ENCODE data around the gene VAV2.

The VAV2 gene

GRCh38 chr9:133980864-133981588 lies 11.1 kb downstream of the VAV2 start:
- DNase-seq (ENCODE audit: low spot score), result no peak

DNA sequence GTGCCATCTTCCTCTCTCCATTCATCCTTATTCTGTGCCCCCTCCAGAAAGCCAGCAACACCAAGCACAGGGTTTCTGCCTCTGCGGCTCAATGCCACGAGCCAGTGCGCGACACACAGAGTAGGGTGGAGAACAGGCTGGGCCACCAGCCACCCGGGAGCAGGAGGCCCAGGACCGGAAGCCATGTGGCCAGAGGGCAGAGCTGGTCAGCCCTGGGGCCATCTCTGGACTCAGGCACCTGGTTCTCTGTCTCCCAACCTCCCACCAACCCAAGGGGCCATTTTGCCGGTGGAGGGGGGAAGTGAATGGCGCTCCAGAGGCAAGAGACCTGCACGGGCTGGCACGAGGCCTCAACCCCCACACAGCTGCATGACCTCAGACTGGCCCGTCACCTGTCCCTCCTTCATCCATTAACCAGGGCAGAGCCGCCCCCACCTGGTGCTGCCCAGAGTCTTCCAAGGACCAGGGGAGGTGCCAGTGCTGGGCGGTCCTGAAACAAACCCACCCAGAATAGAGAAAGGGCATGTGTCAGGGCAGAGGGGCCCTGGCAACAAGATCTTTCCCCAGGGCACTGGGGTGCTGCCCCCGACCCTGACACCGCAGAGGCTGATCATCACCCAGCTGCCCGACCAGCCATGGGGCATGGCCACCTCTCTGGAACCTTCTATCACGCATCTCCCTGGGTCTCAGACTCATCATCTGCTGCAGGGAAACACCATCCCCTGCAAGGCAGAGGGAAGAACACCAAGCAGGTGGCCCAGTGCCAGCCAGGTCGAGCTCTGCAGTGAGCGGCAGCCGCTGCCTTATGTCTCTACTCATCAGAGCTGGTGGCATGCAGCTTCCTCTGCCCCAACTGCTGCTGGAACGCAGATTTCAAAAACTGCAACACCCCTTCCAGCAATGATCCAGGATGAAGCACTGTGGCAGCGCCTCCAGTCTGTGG lies 11.9 kb downstream of the VAV2 start:
- DNase-seq (ENCODE audit: low spot score), result no peak

- peak; percentile 84 for DNase-seq (ENCODE audit: low spot score)
Measured at GRCh38 chr9:133979273-133979920, 12.7 kb downstream of the VAV2 start.

DNA sequence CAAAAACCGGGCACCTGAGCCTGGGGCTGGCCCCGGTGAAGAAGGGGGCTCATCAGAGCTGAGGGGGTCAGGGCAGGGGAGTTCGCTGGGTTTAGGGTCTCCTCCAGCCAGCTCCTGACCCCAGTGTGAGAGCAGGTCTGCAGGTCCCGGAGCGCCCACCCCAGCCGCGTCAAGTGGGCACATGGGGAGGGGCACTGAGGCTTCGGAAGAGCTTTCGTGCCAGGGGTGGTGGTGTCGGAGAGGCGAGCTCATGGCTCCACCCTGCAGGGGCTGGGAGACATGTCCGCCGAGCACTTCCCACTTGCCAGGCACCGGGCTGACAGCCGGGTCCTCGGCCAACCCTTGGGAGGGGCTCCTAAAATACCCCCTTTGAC lies 13.2 kb downstream of the VAV2 start:
- DNase-seq (ENCODE audit: low spot score), result no peak

DNA sequence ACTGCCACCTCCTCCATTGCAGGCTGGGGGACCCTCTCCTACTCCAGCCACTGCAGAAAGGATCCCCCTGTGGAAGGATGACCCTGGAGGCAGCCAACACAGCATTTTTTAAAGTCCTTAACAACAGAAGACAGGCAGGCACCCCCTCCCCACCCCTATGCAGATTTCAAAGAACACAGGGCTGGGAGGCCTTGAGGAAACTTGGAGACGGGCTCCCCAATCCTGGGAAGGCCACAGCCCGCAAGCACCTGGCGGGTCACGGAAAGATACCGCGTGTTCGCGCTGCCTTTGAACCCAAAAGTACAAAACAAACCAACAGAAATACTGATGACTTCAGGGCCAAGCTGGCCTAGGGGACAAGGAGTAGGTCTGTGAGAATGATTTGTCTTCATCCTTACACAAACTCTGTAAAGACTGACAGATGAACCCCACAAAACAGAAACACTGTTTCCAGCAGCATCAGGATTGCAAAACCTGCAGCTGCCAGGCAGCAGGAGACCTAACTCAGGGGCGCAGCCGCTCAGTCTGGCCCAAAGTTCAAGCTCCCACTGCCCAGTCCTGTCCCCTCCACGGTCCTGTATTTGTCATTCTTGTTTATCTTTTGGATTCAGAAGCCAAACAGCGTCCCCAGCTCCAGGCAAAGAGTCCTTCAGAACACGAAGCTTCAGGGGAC lies 13.8 kb downstream of the VAV2 start:
- no peak for DNase-seq (ENCODE audit: low spot score)

DNA sequence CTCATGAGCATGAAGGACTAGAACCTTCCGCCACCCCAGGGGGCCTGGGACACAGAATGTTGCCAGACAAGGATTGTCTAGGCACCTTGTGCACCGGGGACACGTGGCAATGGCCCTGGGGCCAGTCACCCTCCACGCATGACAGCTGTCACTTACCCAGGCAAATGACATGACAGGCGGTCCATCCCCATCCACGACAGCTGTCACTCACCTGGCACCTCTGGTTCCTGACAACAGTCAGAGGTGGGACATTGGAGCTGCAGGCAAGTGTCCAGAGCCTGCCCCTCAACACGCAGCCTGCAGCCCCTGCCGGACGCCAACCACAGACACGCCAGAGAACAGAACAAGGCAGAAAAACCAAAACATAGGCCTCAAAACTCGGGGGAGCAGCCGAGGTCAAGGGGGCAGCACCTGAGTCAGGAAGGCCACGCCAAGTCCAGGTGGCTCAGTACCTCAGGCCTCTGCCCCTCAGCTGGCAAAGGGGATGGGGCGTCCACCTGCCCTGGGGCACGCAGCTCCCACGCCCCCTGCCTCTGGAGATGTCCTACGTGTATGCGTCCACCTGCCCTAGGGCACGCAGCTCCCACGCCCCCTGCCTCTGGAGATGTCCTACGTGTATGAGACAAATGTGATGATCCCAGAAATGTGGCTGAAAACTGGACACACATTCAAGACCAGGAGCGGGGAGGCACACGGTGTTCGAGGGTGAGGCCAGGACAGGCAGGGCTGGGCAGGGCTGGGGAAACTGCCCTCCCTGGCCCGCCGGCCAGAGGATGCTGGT lies 14.5 kb downstream of the VAV2 start:
- no peak for DNase-seq (ENCODE audit: low spot score)

- DNase-seq (ENCODE audit: low spot score), result no peak
Measured at GRCh38 chr9:133976887-133977286, 15.2 kb downstream of the VAV2 start.

DNA sequence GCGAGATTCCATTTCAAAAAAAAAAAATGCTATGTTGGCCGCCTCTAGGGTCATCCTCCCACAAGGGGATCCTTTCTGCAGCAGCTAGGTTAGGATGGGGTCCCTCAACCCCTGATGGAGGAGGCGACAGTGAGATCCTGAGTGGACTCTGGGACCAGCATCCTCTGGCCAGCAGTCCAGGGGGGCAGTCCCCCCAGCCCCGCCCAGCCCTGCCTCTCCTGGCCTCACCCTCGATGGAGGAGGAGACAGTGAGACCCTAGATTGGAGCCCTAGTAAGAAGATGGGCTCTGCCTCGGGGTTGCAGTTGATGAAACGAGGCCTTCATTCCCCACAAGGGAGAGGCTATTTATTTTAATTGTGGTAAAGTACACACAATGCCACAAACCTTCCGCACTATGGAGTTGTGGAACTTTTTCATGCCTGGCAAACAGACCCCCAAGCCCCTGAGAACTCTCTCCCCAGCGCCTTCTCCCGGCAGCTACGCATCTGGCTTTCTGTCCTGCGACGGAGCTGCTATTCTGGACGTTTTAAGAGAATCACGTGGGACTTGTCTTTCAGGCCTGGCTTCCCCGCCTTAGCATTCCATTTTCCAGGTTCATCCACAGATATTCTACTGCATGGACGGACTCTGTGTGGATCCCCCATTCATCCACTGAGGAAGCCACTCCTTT lies 15.8 kb downstream of the VAV2 start:
- no peak for DNase-seq (ENCODE audit: low spot score)

- no peak for DNase-seq (ENCODE audit: low spot score)
Measured at GRCh38 chr9:133975511-133975910, 16.6 kb downstream of the VAV2 start.

- DNase-seq (ENCODE audit: low spot score), result no peak
Measured at GRCh38 chr9:133974631-133975341, 17.3 kb downstream of the VAV2 start.

- no peak for DNase-seq (ENCODE audit: low spot score)
Measured at GRCh38 chr9:133973791-133974630, 18.1 kb downstream of the VAV2 start.

- DNase-seq (ENCODE audit: low spot score), result no peak
Measured at GRCh38 chr9:133973111-133973790, 18.9 kb downstream of the VAV2 start.

DNA sequence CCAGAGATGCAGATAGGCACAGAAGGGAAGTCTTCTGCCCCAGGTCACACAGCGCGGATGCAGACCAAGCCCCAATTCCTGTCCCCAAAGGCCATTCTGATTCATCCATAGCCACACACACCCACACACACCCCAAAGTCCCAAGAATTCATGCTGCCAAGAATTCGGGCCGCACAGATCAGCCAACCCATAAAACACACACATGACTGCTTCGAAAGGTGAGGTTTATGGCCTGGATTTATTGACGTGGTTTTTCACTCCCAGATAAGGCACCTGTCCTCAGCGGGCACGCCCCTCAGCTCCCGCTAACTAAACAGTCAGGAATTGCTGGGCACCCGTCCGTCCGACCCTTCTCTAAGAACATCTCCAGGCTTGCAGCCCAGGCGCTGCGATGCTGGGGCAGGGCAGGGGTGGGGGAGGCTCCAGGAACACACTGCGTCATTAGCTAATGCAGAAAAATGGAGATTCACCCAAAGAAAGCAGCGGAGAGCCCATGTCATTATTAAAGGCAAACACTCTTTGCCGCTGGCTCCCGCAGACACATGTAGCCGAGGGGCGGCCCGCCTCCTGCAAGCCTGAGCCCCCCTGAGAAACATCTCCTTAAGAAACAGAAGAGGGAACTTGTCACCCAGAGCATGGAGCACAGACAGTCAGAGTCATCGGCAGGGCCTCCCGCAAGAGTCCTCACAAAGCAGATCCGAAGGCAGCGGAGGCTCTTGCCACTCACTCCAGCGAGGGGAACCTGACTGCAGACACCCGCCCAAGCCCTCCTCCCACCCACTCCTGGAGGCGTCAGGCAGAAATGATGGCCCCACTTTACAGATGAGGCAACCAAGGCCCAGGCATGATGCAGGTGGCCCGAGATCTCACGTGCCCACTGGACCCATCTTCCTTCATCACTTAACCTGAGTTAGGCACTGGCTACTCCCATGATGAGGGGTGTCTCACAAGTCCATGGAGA lies 19.9 kb downstream of the VAV2 start:
- DNase-seq (ENCODE audit: low spot score), result no peak

DNA sequence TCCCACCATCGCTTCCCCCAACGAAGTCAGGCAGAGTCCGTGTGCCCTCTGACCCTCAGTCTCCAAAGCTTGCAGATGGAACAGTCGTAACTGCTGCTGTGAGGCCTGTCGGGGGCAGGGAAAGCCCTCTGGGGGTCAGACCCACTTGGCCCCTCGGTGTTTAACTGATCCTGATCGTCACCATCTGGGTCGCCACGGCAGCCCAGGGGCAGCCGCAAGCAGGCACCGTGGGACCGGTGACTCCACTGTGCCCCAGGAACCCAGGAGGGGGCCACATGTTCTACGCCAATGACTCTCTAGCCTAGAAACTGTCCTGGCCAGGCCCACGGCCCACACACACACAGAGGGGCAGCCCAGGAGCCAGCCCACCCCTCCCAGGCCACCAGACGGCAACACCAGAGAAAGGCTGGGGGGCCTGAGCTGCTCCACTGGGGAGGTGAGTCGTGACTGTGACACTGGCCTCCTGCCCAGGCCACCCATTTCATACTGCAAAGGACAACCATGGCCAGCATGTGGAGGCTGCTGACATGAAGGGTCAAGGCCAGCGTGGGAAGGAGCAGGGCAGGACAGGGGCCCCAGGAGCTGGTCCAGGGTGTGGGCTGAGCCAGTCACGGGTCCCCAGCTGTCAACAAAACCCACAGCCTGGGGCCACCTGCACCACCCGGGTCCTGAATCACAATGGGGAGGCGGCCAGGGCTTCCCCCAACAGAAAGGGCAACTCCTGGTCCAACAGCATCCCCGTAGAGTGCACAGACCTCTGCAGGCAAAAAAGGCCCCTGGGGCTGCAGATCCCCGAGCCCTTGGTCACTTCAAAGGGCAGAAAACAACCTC lies 20.8 kb downstream of the VAV2 start:
- DNase-seq (ENCODE audit: low spot score), result no peak

DNA sequence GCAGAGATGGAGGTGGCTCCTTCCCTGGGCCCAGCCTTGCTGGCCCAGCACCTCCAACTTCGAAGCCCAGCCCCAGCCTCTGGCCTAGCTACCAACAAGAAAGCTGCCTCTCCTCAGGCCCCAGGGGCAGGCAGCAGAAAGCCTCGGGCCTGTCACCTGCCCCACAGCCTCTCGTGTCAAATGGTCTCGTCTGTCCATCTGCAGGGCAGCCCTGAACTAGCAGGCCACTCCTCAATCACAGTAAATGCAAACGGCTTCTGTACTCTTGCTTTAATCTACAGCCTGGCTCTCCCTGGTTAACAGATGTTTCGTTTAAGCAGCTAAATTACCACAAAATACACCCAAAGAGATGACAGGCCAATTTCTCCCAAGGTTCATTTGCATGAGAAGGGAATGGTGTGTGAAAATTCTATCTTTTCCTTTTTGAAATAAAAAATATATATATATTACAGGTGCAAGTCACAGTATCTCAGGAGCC lies 21.5 kb downstream of the VAV2 start:
- no peak for DNase-seq (ENCODE audit: low spot score)

Measured in hepatic stellate cell (primary cell).